Measurements from ENCODE around the gene RXRA.
A peak's percentile ranks its signal among the peaks of the same experiment; 100 is the strongest.
"Not testable (repeated sequence)": the region's sequence is repeated elsewhere in the genome, so short reads cannot be mapped to it uniquely, and the experiment has no call there.

RXRA gene

DNA sequence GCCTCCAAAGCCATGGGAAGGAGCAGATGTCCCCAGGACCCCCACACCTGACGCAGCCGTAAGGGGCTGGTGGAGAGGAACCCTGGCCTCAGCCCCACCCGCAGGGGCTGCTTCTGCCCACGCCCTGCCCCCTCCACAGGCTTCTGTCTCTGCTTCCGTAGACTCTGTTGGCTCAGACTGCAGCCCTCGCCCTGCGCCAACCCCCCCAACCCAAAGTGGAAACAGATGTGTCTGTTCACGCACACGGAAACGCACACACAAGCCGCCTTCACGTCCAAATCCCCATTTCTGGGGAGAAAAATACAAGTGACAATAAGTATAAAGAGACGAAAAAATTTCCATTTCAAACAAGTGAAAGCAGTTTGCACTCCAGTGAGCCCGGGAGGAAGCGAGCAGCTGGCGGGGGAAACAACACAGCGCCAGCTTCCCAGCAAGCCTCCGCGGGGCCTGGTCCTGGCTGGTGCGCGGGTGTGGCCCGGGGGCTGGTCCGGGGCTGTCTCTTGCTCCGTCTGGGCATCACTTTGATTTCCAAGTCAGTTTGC is 32.6 kb upstream of the RXRA start:
- no peak for DNase-seq (ENCODE audit: low read depth in 1 of 2, low spot score in 1 of 2)

- no peak for DNase-seq (ENCODE audit: low read depth in 1 of 2, low spot score in 1 of 2)
Measured at GRCh38 chr9:134294153-134295071, 31.8 kb upstream of the RXRA start.

DNA sequence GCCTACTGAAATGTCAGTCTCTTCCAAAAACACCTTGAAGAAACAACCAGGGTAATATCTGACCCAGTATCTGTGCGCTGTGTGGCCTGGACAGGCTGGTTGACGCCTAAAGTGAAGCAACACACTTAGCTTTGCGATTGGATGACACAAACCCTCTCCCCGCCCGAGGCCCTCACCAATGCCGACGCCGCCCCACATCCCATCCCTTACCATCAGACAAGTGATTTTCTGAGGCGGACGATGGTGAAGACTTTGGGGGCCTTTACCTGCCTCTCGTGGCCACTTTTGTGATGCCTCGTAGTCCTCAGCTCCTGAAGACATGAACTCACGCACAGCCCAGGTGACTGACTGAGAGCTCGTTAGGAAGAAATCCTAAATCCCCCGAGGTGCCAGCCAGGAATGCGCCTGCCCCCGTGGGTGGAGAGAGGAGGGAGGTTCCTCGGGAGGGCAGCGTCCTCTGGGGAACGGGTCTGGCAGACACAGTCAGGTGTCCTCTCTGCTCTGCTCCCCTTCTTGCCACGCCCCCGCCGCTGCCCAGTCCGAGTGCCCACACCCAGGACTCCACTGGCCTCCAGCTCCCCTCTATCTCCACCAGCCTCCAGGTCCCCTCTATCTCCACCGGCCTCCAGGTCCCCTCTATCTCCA is 31.0 kb upstream of the RXRA start:
- DNase-seq (ENCODE audit: low read depth in 1 of 2, low spot score in 1 of 2) = no peak

DNA sequence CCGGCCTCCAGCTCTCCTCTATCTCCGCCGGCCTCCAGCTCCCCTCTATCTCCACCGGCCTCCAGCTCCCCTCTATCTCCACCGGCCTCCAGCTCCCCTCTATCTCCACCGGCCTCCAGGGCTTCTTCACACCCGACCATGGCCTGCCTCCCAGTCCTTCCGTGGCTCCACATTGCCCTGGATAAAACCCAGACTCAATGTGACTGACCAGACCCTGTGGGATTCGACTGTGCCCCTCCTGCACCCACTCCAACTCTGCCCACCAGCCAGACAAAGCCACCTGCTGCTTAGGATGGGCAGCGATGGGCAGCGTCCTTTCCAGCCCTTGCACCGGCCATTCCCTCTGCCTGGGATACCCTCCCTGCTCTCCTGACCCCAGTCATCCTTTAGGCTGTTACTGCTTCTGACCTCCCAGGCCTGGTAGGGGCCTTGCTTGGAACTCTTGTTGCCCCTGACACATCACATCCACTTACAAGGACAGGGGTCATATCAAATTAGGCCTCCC is 30.5 kb upstream of the RXRA start:
- no peak for DNase-seq (ENCODE audit: low read depth in 1 of 2, low spot score in 1 of 2)

DNA sequence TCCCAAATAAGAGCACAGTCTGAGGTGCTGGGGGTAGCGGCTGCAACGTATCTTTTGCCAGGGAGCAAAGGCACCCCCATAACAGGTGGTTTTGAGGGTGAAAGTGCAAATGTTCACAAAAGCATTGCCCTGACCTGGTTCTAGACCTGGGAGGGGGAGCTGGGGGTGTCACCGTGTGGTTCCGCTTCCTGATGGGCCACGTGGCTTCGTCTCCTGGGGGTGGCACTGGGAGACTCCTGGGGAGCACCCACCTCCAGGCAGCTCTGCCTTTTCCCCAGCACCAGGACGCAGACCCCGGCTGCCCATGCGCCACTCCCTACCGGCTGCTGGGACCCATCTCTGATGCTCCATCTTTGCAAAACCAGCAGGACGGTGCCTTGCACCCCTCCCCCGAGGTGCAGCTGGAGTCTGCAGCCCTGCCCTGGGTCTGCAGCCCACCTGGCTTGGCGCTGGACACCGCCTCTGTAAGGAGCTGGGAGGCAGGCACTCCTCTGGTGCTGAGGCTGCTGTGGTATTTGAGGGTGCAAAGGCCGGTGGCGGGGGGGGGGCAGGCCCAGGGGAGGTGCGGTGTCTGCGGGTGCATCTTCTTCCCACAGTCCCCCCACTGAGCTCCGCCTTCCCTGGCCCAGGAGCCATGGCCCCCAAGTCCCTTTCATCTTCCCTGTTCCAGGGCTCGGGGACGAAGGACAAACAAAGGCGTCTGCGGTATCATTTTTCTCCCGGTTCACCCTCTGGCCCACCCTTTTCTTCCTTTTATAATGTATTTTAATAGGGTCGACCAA is 29.8 kb upstream of the RXRA start:
- DNase-seq (ENCODE audit: low read depth in 1 of 2, low spot score in 1 of 2) = no peak

GRCh38 chr9:134297083-134297410 is 29.2 kb upstream of the RXRA start:
- DNase-seq (ENCODE audit: low read depth in 1 of 2, low spot score in 1 of 2) = no peak

- DNase-seq (ENCODE audit: low read depth in 1 of 2, low spot score in 1 of 2) = no peak
Measured at GRCh38 chr9:134297576-134297975, 28.7 kb upstream of the RXRA start.

- DNase-seq (ENCODE audit: low read depth in 1 of 2, low spot score in 1 of 2) = no peak
Measured at GRCh38 chr9:134298000-134298399, 28.3 kb upstream of the RXRA start.

GRCh38 chr9:134299068-134299467 is 27.2 kb upstream of the RXRA start:
- no peak for DNase-seq (ENCODE audit: low read depth in 1 of 2, low spot score in 1 of 2)

- no peak for DNase-seq (ENCODE audit: low read depth in 1 of 2, low spot score in 1 of 2)
Measured at GRCh38 chr9:134299883-134300282, 26.4 kb upstream of the RXRA start.

DNA sequence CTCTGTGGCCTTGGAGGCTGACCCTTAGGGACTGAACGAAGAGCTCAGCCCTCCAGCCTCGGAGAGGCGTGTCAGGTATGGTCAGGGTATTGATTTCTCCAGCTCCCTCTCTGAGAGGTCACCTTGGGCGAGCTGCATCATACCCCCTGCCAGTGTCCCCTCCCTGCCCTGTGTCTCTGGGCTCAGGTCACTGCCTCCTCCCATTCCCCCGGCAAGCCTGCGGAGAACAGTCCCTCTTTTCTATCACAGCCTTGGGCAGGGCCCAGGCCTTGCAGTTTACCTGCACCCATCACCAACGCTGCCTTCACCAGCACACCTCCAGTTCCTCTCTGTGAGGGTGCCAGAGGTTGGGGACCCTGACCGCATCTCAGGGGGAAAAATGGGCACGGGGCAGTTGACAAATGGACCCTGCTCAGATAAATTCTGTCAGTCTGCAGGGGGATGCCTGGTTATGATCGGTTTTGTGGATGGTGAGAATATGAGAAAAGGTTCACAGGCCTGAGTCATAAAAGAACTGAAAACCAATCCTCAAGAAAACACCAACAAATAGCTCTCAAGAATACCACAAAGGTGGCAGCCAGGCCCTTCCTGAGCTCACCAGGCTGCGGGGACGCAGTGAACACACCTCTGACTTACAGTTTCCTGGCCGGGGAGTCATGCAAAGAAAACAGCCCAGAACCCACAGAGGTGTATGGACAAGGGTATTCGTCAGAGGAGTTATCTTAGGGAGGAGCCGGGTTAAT is 24.7 kb upstream of the RXRA start:
- DNase-seq (ENCODE audit: low read depth in 1 of 2, low spot score in 1 of 2) = peak in 1 of 2 donors; percentile 20

DNA sequence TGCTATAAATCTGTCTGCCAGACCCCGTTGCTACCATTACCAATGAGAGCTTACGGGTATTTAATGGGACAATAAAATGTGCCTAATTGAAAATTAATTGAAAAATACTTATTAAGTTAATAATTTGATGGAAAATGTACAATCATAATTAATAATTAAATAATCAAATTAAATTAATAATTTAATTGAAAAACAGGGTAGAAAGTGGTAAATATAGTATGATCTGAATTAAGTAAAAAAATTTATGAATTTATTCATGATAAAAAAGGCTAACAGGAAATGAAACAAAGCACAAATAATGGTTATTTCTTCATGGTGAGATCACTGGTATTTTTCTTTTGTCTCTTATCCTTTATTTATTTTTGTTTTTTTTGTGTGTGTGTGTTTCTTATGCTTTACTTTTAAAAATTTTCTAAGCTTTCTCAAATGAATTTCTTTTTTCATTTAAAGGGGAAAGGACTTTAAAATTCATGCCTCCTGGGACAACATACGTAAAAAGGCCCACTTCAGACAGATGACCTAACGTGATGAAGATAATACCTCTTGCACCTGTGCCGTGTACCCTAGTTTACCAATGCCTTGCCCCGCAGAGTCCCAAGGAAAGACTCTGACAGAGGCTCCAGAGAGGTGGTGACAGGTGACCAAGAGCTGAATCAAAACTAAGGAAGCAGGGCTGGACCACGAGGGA is 24.0 kb upstream of the RXRA start:
- DNase-seq (ENCODE audit: low read depth in 1 of 2, low spot score in 1 of 2) = no peak

GRCh38 chr9:134303601-134304000 is 22.7 kb upstream of the RXRA start:
- DNase-seq (ENCODE audit: low read depth in 1 of 2, low spot score in 1 of 2) = no peak

DNA sequence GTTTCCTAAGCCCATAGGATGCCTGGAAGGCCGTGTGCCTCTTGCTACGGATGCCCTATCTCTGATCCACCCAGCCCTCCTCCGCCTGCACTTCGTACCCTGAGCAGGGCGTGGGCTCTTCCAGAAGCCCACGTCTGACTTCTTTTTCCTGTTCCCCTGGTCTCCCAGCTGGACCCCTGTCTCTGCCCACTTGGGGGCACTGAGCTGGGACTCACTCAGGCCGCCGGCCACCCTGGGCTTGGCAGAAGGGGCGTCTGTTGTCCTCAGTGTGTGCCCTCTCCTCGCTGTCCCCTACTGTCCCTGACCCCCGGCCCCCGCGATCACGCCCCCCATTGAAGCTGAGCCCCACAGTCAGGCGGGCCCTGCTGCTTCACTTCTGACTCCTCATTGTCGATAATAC is 22.0 kb upstream of the RXRA start:
- DNase-seq (ENCODE audit: low read depth in 1 of 2, low spot score in 1 of 2) = no peak

GRCh38 chr9:134304690-134305089 is 21.6 kb upstream of the RXRA start:
- DNase-seq (ENCODE audit: low read depth in 1 of 2, low spot score in 1 of 2) = no peak

- no peak for DNase-seq (ENCODE audit: low read depth in 1 of 2, low spot score in 1 of 2)
Measured at GRCh38 chr9:134305533-134305932, 20.7 kb upstream of the RXRA start.

GRCh38 chr9:134306042-134306441 is 20.2 kb upstream of the RXRA start:
- not testable (repeated sequence) for DNase-seq (ENCODE audit: low read depth in 1 of 2, low spot score in 1 of 2)

GRCh38 chr9:134306636-134307600 is 19.3 kb upstream of the RXRA start:
- no peak for DNase-seq (ENCODE audit: low read depth in 1 of 2, low spot score in 1 of 2)

Measured in activated CD4-positive, alpha-beta T cell treated with anti-CD3 and anti-CD28 coated beads, Interleukin-2, amount 50 U/mL, for 24 hours (primary cell).